Activated B cell treated with CpG ODN at 0.5 μM for 24 hours (primary cell): Measurements from ENCODE around the gene CDK6. TPM values are rescaled to one million over a fixed set of nuclear protein-coding genes. Genes with fewer than 3 reads are reported as not detected.

Experiments used
- ATAC-seq: fragments of 200-7000 bp; cut with Tn5 transposase; one replicate; pipeline ENCODE4 v1.10.0; 2021; ENCODE audit warnings: low read depth, mild to moderate bottlenecking, moderate library complexity
- CTCF ChIA-PET: fragments of 350-600 bp; sonication (Branson Sonifier 250); formaldehyde crosslinking; loops from one replicate; lab custom pipeline; 2021; ENCODE audit warnings: antibody characterized with exemption; lab: Charles Lee
- POLR2A ChIA-PET: fragments of 350-600 bp; sonication (Branson Sonifier 250); formaldehyde crosslinking; loops from one replicate; lab custom pipeline; 2021; ENCODE audit warnings: antibody characterized with exemption; lab: Charles Lee
- DNase-seq: peaks from one replicate; pipeline ENCODE4 v3.0.0; 2022
- H3K27ac Mint-ChIP-seq: one replicate; pipeline ENCODE4 v1.8.0; 2020; ENCODE audit warnings: mixed read lengths
- H3K27me3 Mint-ChIP-seq: one replicate; pipeline ENCODE4 v1.8.0; 2021; ENCODE audit warnings: mixed read lengths
- H3K36me3 Mint-ChIP-seq: one replicate; pipeline ENCODE4 v1.8.0; 2021; ENCODE audit warnings: low read depth, mixed read lengths
- H3K4me1 Mint-ChIP-seq: one replicate; pipeline ENCODE4 v1.8.0; 2021; ENCODE audit warnings: mixed read lengths
- H3K4me3 Mint-ChIP-seq: one replicate; pipeline ENCODE4 v1.8.0; 2020; ENCODE audit warnings: mild to moderate bottlenecking, mixed read lengths
- H3K9me3 Mint-ChIP-seq: one replicate; pipeline ENCODE4 v1.8.0; 2020; ENCODE audit warnings: mixed read lengths
- intact Hi-C: fragments of 100-400 bp; cut with micrococcal nuclease; formaldehyde crosslinking; loops from one replicate; pipeline ENCODE4 v1.15.1; 2024
- total RNA-seq: library from RNA; stranded (reverse); gene quantifications from 2 replicates; pipeline ENCODE4 v1.2.3, GENCODE V29; 2022
- TF ChIP-seq, protein P1 (sequence below): fragments of 200-600 bp; IDR thresholded peaks from one replicate; pipeline ENCODE4 v1.8.0; 2022; ENCODE audit warnings: antibody characterized with exemption, mild to moderate bottlenecking

CDK6 gene
- total RNA-seq, 1 donor from 2014 or later = 30.5 TPM

DNA sequence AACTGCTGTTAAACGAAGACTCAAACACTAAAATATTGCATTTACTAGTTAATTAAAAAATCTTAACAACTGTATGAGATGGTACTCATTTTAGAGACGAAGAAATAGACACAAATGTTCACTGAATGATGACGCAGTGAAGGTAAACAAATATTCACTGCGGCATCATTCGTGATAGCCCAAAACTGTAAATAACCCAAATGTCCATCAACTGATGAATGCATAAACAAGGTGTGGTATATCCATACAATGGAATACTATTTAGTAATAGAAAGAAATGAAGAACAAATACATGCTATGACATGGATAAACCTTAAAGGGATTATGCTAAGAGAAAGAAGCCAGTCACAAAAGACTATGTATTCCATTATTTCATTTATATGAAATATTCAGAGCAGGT, 51.4 kb downstream of the CDK6 start:
- Mint-ChIP-seq H3K4me1 (peaks cover 13% of the 10 kb centered on the region), H3K27ac (no peak overlapping the region), H3K9me3 (peaks cover 9% of the 10 kb centered on the region), H3K36me3 (peaks cover 7% of the 10 kb centered on the region), H3K27me3 (no peaks in the 10 kb centered on the region), H3K4me3 (no peak overlapping the region)
- TF ChIP-seq, protein P1, sequence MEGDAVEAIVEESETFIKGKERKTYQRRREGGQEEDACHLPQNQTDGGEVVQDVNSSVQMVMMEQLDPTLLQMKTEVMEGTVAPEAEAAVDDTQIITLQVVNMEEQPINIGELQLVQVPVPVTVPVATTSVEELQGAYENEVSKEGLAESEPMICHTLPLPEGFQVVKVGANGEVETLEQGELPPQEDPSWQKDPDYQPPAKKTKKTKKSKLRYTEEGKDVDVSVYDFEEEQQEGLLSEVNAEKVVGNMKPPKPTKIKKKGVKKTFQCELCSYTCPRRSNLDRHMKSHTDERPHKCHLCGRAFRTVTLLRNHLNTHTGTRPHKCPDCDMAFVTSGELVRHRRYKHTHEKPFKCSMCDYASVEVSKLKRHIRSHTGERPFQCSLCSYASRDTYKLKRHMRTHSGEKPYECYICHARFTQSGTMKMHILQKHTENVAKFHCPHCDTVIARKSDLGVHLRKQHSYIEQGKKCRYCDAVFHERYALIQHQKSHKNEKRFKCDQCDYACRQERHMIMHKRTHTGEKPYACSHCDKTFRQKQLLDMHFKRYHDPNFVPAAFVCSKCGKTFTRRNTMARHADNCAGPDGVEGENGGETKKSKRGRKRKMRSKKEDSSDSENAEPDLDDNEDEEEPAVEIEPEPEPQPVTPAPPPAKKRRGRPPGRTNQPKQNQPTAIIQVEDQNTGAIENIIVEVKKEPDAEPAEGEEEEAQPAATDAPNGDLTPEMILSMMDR = no peak
- ChIA-PET POLR2A (no interaction called here), CTCF (no interaction called here)
- ATAC-seq (no peak), DNase-seq (no peak)
- intact Hi-C loops = no loop called here

DNA sequence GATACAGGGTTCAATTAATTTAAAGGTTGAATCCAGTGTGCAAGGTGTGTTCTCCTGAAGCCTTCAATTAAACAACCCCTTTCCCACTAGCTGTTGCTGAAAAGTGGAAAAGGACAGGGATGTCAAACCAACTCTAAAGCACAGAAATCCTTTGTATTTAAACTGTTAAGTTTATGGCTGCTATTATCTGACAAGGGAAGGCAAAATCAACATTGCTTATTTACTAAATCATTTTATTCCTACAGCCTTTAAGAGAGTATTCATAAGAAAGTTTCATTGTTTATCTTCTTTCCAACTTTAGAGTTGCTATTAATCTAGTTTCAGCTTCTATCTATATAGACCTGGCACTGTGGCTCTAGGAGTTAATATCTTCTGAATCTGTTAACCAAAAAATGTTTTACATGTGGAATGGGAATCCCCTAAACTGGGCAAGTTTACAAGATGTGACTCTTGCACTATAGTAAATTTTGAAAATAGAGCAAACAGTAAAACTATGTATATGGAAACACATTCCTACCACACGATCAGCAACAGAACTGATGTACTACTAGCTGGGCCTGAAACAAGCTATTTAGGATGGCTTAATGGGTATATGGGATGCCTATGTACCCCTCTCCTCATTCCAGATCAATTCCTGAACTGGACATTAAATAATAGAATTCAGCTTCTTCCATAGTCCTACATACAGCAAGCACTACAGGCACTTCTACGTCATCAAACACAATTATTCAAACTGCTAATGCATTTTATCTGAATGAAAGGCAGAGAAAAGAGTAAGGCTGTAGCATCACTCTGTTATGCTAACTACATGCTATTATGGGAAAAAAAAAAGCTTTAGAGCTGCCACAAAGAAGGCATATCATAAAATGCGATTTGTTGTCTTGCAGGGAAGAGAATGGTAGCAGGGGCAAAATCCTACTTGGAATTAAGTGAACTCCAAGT, 52.8 kb downstream of the CDK6 start:
- no peak overlapping the region for H3K27ac Mint-ChIP-seq
- TF ChIP-seq, protein P1 = no peak
- no peaks in the 10 kb centered on the region for H3K27me3 Mint-ChIP-seq
- no peak overlapping the region for H3K4me3 Mint-ChIP-seq
- intact Hi-C loops = no loop called here
- H3K36me3 Mint-ChIP-seq = peaks cover 4% of the 10 kb centered on the region
- no peak for ATAC-seq
- ChIA-PET CTCF (no interaction called here), POLR2A (no interaction called here)
- peaks cover 14% of the 10 kb centered on the region for H3K4me1 Mint-ChIP-seq
- no peak for DNase-seq
- peaks cover 2% of the 10 kb centered on the region for H3K9me3 Mint-ChIP-seq

DNA sequence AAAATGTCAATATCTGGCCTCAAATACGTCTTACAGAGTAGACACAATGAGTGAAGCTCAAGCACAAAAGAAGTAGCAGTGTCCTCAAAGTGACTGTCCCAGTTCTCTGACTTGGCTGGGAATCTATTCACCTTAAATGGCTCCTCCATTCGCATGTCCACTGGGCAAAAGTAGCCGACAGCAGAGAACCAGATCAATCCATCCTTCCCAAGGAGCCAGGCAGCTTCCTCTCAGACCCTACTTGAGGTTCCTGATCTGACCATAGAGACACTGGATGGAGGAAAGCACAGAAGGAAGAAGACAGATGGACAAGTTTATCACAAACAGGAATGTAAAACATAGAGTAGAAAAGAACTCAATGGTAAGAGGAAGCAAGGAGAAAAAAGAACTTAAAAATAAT, 53.5 kb downstream of the CDK6 start:
- DNase-seq = no peak
- H3K27me3 Mint-ChIP-seq = no peaks in the 10 kb centered on the region
- ATAC-seq = no peak
- H3K9me3 Mint-ChIP-seq = no peaks in the 10 kb centered on the region
- H3K4me1 Mint-ChIP-seq = peaks cover 14% of the 10 kb centered on the region
- no peak overlapping the region for H3K27ac Mint-ChIP-seq
- no peaks in the 10 kb centered on the region for H3K36me3 Mint-ChIP-seq
- CTCF ChIA-PET = no interaction called here
- H3K4me3 Mint-ChIP-seq = no peak overlapping the region
- TF ChIP-seq, protein P1 = no peak
- intact Hi-C loops = no loop called here
- POLR2A ChIA-PET = no interaction called here

DNA sequence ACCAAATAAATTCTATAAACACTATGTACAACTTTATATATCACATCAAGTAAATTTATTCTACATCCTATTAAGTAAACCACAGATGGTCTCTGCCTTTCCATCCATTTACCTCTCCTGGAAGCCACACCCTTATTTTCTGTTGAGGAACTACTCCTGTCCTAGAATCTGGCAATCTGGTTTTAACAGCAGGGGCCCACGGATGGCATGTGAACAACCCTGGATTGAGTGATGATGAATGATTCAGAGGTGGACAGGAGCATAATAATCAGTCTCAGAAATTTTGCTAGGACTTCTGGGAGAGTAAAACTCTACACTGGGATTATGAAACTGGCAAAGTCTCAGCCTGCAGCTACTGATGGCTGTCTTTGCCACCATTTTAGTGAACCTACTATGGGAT, 54.1 kb downstream of the CDK6 start:
- no peaks in the 10 kb centered on the region for H3K36me3 Mint-ChIP-seq

More for the DNA sequence above, 54.1 kb downstream of the CDK6 start:
- Mint-ChIP-seq H3K4me3 (no peak overlapping the region), H3K9me3 (no peaks in the 10 kb centered on the region), H3K4me1 (peaks cover 17% of the 10 kb centered on the region), H3K27me3 (no peaks in the 10 kb centered on the region), H3K27ac (no peak overlapping the region)
- DNase-seq (no peak), ATAC-seq (no peak)
- CTCF ChIA-PET = no interaction called here
- POLR2A ChIA-PET = no interaction called here
- intact Hi-C loops = no loop called here
- TF ChIP-seq, protein P1 = no peak
